Ureter (tissue), 1 donor: ENCODE results near the gene ZDHHC24. TPM values are rescaled to one million over a fixed set of nuclear protein-coding genes. Genes with fewer than 3 reads are reported as not detected.
A peak's percentile ranks its signal among the peaks of the same experiment; 100 is the strongest.
"Not testable (repeated sequence)": the region's sequence is repeated elsewhere in the genome, so short reads cannot be mapped to it uniquely, and the experiment has no call there.

ENCODE experiments used
- DNase-seq: peaks from one replicate; pipeline ENCODE4 v3.0.0-alpha.2; 2020; ENCODE audit warnings: low spot score
- total RNA-seq: library from RNA; stranded (reverse); gene quantifications from one replicate; pipeline ENCODE4 v1.2.4, GENCODE V29; 2023
- donor health status: DM: yes; HTN: yes; CAD: no.

The ZDHHC24 gene
- total RNA-seq, 1 donor from 2014 or later = 14.2 TPM

- no peak for DNase-seq
Observed at GRCh38 chr11:66546368-66546965, 619 bp upstream of the ZDHHC24 start, which contains the start of gene ACTN3. TSS of gene ACTN3 (plus strand) at chr11:66546903. CDS start at chr11:66546938, 35 bp downstream.

- not testable (repeated sequence) for DNase-seq
Observed at GRCh38 chr11:66544952-66545351, 896 bp downstream of the ZDHHC24 start.

- no peak for DNase-seq
Observed at GRCh38 chr11:66543263-66544107, 2.4 kb downstream of the ZDHHC24 start.

- DNase-seq = no peak
Observed at GRCh38 chr11:66542362-66542761, 3.5 kb downstream of the ZDHHC24 start.

- DNase-seq = no peak
Observed at GRCh38 chr11:66541892-66542291, 4.0 kb downstream of the ZDHHC24 start.

GRCh38 chr11:66540598-66540997 is 5.2 kb downstream of the ZDHHC24 start:
- DNase-seq = not testable (repeated sequence)

- DNase-seq = no peak
Observed at GRCh38 chr11:66539870-66540213, 6.0 kb downstream of the ZDHHC24 start.

- DNase-seq = no peak
Observed at GRCh38 chr11:66539170-66539869, 6.5 kb downstream of the ZDHHC24 start.

GRCh38 chr11:66532784-66533183 is 13.1 kb downstream of the ZDHHC24 start:
- DNase-seq = no peak

- DNase-seq = no peak
Observed at GRCh38 chr11:66531841-66532240, 14.0 kb downstream of the ZDHHC24 start.

- no peak for DNase-seq
Observed at GRCh38 chr11:66530927-66531709, 14.7 kb downstream of the ZDHHC24 start.

- DNase-seq = no peak
Observed at GRCh38 chr11:66529655-66530054, 16.2 kb downstream of the ZDHHC24 start.

GRCh38 chr11:66529069-66529468 is 16.8 kb downstream of the ZDHHC24 start:
- no peak for DNase-seq

GRCh38 chr11:66524304-66525040 is 21.4 kb downstream of the ZDHHC24 start:
- DNase-seq = no peak

- no peak for DNase-seq
Observed at GRCh38 chr11:66523611-66524010, 22.2 kb downstream of the ZDHHC24 start.

GRCh38 chr11:66510990-66511339 is 34.9 kb downstream of the ZDHHC24 start:
- no peak for DNase-seq

GRCh38 chr11:66510271-66510989 is 35.4 kb downstream of the ZDHHC24 start, which contains the start of gene BBS1:
TSS of gene BBS1 (plus strand) at chr11:66510635. CDS start at chr11:66510660, 25 bp downstream.
- peak; percentile 89 for DNase-seq

- no peak for DNase-seq
Observed at GRCh38 chr11:66509131-66509561, 36.7 kb downstream of the ZDHHC24 start.

- no peak for DNase-seq
Observed at GRCh38 chr11:66505276-66505816, 40.5 kb downstream of the ZDHHC24 start.

GRCh38 chr11:66498506-66498905 is 47.3 kb downstream of the ZDHHC24 start:
- no peak for DNase-seq
